HG03558 (cell line): ENCODE data around the gene MYMK.

ENCODE experiments used
- ATAC-seq: cut with Tn5 transposase; IDR thresholded peaks from one replicate; pipeline ENCODE4 v1.9.1; 2021; ENCODE audit warnings: moderate number of reproducible peaks; ENCODE audit not compliant: unreplicated experiment; ENCODE audit errors: extremely low read depth

MYMK gene

DNA sequence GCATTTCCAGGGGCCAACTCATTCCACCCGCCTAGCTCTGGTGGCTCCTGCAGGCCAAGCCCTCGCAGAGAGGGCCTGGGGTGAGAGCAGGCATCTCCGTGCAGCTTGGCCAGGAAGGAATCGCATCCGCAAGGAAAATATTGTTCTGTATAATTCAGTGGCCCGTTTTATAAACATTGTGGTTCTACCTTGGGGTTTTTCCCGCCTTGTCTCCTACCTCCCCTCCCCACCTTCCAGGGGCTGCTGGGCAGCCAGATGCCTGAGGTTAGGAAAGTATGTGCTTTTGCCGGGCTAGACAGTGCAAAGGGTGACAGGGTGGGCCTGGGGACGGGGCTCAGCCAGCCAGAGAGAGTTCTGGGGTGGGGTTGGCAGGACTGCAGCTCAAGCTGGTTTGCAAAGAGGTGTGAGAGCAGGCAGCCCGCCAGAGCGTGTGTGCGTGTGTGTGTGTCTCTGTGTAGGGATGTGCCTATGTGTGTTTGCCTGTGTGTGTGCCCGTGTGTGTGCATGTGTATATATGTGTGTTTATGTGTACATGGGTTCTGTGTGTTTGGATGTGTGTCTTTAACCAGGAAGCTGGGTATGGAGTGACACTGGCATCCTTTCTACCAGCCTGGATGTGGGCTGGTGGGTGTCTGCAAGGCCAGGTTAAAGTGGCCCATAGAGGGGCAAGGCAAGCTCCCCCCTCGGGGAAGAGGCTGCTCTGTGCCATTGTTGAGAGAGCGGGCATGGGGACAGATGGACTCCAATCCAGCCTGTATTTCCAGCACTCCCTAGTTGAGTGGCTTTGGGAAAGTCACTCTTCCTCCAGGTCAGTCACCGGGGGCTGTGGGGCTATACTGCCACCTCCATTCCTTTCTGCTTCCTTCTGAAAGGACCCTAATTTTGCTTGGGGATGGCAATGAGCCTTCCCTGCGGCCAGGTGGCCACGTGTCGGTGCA, 35.2 kb downstream of the MYMK start:
- ATAC-seq, result no peak

DNA sequence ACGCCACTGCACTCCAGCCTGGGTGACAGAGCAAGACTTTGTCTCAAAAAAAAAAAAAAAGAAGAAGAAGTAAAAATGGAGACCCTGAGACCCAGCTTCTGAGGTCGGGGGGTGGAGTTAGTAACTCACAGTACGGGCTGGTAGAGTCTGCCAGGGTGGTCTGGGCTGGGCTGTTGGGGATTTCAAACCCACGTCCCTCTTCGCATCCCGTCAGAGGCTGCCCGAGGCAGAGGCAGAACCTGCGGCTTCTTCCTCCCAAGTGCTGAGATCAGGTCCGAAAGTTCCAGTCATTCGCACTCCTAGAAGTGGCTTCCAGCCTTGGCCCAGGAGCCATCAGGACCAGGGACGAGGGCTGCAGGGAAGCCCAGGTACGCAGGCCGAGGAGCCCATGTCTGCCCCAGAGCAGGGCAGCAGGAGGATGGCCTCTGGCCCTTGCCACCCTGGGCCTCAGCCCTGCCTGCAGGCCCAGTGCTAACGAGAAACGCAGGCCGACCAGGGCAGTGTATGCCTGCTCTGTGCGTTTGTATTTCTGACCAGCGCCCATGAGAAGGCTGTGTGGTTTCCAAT, 36.0 kb downstream of the MYMK start:
- no peak for ATAC-seq

DNA sequence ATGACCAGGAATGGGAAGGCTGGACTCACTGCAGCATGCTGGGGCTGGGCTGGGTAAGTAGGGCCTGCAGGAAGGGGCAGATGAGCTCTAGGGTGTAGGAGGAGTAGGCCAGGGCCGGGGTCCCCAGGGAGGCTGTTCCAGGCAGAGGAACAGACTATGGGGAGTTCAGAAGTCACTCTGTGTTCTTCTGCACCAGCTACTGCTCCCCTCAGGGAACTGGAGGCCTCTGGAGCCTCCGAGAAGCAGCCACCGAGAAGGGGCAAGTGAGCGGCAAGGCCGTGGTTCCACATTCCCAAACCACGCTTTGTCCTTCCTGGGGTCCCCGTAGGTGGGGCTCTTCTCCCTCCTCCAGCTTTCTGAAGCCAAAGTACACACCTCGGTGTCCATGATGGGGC, 37.4 kb downstream of the MYMK start:
- ATAC-seq, result no peak

DNA sequence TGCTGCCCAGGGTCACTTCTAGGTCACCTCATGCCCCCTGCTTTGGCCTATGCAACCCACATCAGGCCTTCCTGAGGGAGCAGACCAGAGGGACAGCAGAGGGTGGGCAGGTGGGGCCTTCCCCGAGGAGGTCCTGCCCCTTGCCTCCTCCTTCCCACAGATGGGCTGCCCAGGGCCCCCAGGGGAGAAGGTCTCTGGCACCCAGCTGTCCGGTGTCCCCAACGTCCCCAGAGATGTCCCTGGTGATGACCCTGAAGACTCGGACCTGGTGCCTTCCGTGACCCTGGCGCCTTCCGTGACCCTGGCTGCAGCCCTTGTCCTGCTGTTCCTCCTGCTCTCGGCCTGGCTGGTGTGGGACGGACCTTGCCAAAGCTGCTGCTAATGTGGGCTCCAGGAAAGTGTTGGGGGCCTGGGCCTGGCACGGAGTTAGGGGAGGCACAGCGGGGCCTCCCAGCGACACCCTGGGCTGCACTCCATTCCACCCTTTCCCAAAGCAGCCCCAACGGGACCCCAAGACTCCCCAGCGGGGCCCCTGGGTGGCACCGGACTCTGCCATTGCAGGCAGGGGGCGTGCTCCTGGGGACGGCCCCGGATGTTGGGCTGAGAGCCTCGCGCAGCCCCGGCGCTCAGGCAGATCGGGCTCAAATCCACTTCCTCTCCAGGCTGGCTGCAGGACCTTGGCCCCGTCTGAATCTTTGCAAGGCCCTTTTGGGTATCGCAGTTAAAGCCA, 39.1 kb downstream of the MYMK start:
- no peak for ATAC-seq

DNA sequence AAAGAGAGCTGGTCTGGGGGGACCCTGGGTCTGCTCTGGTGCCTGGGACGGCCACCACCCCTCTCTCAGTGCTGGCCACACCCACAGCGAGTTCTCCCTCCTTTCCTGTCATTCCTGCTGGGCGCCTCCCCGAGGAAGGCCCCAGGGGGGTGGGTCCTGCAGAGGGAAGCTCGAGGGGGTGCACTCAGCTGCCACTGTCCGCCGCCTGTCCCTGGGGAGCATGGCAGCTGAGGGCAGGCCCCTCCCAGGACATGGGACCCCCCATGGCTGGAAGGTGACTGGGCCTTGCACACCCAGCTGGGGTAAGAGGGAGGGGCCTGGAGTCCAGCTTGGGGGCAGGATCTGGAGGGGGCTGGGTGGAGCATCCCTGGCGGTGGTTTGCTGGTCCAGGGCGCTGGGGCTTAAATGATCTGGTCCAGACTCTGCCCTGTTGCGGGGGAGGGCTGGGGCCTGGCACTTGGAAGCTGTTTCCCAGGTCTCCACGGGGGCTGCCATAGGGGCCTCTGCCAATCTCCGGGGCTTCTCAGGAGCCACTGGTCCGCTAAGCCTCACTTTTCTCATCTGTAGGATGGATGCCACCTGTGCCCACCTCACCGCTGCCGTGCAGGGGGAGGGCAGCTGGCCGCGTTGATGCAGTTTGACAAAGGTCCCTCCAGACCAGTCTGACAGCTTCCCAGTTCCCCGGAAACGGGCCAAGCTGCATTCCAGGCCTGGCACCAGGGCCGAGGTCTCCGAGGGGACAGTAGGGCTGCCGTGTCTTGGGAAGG, 39.9 kb downstream of the MYMK start:
- ATAC-seq, result no peak

DNA sequence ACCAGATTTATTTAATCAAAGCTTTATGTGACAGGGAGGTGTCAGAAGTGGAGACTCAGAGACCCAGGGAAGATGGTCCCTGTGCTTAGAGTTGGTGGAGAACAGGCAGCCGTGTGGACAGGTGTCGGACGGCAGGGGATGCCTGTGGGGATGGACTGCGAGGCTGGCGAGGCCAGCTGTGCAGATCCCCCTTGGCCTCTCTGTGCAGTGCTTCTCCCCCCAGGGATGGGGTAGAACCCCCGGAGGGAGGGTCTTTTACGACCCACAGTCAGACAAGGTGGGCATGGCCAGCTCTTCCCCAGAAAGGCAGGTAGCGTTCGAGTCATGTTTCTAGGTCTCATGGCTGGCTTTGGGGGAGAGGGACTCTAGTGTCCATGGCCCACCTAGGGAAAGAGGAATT, 41.1 kb downstream of the MYMK start:
- ATAC-seq, result no peak

DNA sequence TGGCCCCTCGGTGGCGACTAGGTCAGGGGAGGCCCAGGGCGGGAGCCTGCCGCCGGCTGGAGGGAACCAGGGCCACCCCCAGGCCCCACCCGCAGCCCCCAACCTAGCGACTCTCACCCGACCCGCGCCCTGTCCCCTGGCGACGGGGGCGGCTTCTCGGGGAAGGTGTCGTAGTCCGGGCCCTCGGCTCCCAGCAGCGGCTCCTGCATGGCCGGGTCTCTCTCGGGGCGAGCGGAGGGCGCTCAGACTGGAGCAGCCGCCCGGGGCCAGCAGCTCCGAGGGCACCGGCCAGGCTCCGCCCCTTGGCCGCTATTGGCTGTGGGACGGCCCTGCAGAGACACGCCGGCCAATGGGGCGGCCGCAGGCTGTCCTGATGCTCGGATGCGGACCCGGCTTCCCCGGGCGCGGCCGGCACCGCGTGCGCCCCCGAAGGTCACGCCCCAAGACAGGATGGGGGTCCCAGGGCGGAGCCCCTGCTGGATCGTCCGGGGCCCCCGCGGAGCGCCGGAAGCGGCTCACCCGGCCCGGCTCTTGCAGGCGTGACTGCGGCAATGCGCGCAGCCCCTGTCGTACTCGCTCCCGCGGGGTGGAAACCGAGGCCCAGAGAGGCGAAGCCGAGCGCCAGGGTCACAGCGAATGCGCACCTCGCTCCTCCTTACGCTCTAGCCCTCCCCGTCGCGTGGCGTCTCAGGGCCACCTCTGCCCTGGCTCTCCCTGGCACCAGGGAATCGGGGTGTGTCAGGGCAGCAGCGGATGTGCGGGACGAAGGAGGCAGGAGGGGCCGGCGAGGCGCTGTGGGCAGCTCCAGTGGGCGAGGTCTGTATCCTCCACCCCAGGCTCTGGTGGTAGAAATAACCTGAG, 45.7 kb downstream of the MYMK start, which contains the start of gene SLC2A6:
Gene SLC2A6, minus strand, starts transcription at position 249 of the 861 bp plus-strand sequence. Its CDS starts 40 bp downstream, at position 209.
- peak; percentile 72 for ATAC-seq

DNA sequence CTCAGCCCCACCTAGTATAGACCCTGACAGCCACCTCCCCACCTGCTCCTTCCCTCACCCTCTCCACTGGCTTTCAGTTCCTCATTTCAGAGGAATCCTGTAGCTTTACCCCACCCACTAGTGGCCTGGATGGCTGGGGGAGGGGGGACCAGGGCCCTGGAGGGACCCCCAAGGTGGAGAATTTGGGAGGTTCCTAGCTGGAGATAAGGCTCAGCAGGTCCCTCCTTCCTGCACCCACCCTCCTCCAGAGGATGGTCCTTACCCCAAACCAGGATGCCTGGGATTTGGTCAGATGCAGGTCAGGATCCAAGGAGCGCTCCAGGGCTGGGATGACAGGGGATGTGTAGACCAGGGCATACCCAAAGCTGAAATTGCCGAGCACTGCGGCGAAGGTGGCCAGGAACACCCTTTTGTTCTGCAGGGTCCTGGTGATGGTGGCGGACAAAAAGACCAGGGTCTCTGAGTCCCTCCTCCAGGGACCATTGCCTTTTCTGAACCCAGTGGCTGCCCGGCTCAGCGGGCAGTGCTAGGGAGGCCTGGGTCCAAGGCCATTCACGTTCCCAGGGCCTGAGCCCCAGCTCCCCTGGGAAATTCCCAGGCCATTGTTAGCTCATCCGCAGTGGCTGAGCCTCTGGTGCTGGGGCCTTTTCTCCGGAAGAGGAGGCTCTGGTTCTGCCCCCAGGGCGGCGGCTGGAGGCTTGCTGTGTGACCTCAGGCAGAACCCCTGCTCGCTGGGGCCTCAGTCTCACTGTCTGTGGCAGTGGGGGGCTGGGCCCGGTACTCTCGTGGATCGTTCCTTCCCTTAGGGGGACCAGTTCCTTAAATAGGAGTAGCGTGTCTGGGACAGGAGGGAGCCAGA, 46.5 kb downstream of the MYMK start:
- peak; percentile 15 for ATAC-seq

DNA sequence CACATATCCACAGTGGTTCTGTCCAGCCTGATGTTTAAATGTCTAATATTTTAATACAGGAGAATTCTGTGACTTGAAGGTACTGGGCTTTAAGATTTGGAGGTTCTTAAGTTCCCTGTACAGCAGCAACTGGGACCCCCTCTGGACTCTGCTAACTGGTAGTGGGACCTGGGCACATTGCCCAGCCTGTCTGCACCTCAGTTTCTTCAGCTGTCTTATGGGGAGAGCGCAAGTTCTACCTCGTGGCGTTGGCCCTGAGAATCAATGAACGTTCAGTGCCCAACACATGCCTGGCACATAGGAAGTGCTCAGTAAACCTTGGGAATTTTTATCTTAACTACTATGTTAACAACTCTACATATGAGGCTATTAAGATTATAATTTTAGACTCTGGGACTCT, 47.3 kb downstream of the MYMK start:
- ATAC-seq, result no peak

DNA sequence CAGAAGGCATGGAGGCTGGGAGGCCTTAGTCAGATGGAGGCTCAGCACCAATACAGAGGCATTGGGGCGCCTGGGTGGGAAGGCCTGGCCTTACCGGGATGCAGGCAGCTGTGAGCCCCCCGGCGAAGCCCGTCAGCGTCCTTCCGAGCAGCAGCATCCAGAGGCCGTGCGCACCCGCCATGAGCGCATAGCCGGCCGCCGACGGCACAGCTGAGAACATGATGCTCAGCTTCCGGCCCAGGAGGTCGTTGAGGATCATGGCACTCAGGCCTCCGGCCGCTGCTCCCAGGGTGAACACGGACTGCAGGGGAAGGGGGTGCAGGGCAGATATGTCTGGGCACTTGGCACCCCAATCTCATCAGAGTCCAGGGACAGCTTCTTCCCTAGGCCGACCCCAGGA, 47.8 kb downstream of the MYMK start:
- ATAC-seq, result no peak

DNA sequence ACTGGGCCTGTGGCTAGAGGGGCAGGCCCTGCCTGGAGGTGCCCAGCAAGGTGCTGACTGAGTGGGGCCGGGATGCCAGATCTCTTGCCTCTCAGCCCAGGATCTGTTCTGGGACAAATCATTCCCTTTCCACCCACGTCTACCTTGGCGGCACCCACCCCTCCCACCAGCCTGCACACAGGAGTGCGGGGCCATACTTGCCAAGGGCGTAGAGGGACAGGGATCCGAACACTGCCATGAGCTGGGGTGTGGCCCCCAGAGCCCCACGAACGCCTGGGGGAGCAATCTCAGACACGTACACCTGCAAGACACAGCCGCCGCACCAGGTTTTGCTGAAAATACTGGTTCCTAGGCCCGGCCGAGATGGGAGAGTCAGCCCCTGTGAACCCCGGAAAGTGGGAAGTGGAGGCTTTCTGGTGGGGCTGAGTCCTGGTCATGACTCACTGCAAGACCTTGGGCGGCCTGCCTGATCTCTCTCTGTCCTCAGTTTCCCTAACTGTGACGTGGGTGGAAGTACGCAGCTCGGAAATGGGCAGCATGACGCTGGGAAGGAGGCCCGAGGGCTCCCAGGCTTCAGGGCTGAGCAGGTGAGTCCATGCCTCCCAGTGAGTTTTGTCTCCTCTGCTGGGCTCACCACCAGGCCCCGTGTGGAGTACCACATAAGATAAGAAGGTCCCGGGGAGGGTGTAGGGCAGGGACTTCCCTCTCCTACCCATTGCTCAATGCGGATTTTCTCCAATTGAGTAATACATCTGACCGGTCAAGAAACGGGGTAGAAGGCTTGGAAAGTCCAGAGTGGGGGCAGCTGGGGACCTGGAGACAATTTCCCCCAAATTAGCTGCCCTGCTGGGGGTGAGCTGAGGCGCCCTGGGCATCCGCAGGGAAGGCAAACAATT, 48.5 kb downstream of the MYMK start:
- ATAC-seq, result no peak

DNA sequence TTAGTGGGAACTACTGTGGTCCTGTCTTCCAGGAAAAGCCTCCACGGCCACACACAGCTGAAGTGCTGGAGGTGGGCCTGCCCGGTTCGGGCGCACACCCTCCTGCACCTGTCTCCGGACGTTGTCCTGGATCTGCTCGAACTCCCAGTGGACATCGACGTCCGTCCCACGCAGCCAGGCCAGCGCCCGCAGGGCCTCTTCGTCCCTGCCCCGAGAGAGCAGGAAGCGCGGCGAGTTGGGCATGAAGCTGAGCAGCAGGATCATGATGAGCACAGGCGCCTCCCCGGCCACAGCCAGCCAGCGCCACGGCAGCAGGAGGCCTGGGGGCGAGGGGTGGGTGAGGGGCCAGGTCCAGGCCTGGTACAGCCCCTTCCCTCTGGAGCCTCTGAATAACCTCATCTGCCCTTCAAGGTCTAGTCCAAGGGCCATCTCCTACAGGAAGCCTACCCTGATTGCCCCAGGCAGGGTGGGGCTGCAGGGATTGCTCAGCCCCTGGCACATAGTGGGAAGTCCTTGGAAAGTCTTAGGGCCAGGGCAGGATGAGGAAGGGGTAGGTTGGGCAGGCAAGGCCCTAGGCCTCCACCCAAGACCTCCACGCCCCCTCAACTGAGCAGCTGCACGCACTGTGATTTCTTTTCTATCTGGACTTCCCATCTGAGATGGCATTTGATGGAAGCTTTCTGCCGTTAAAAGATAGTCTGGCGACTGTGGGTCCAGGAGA, 49.3 kb downstream of the MYMK start:
- no peak for ATAC-seq

DNA sequence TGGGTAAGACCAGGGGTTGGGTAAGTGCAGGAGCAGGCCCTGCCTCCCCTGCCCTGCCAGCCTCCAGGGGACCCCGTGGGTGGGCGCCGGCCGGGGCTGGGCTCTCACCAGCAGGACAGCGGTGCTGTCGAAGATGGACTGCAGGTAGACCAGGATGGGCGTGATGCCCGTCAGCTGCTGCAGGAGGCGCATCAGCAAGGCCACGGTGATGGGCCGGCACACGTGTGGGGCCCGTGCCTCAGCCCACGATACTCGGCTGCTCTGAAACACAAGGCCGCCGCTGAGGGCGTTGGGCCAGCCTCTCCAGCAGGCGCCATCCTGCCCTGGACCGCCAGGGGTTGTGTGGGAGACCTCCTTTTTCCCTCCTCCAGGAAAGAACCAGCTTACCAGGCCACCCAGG, 49.9 kb downstream of the MYMK start:
- no peak for ATAC-seq

DNA sequence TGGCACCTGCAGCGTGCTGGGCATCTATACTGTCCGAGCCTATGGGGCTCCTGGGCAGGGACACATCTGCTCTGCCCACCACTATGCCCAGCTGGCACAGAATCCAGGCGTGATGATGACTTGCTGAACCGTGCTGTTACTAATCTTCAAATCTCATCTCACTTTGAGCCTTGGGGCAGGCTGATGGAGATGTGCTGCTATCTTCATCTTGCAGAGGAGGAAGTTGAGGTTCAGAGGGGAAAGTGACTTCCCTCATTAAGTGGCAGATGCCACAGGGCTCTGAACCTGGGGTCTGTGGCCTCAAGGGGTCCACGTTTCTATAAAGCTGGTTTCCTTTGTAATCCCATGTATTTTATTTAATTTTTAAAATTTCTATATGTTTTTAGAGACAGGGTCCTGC, 50.5 kb downstream of the MYMK start:
- no peak for ATAC-seq

DNA sequence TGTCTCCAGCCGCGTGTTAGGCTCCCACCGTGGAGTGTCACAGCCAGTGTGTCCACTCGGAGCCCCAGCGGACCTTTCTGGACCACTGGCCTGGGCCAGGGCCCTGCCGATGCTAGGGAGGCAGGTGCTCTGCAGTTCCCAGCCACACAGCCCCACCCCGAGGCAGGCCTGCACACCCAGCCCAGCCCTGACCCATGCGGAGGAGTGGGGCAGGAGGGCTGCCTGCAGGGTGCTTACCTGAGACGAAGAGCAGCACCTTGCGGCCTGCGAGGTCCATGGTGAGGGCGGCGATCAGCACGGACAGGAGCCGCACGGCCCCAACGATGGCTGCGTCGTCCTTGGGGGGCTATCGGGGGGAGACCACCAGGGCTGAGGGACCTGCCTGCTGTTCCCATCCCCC, 51.0 kb downstream of the MYMK start:
- ATAC-seq, result no peak

DNA sequence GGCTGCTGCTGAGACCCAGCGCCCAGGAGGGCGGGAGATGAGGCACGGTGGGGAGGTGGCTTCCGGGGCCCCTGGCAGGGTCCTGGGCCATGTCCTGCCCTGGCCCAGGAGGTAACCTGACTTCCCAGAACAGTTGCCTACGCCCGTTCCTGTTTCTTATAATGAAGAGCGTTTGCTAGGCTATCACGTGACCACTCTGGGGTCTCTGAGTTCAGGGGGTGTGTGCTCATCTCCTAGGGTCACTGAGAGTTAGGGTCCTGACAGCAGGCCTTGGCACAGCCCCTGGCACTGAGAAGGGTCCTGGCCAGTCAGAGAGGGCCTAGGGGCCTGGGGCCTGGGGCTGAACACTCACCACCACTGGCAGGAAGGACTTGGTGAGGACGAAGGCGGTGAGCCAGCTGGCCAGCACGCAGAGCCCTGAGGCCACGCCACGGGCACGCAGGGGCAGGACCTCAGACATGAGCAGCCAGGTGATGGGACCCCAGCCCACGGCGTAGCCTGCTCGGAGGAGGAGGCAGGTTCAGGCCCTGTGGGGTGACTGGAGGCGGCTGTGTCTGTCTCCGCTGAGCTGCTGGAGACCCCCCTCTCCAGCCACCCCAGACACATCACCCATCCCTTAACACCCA, 51.9 kb downstream of the MYMK start:
- no peak for ATAC-seq

DNA sequence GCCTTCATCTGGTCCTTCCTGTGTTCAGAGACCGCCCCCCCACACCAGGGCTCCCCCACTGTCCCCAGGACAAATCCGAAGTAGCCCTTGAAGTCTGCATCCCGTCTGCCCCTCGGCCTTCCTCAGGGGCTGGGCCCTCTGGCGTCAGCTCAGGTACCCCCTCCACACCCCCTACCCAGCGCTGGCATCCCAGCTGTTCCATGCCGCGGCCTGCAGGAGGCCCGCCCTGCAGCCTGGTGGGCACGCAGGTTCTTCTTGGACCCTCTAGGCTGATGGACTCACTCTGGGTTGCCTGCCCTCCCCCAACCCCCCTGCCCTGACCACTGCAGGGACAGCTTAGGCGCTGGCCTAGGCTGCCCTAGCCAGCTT, 52.5 kb downstream of the MYMK start:
- ATAC-seq, result no peak
